HG03439 (cell line): ENCODE measurements around the gene MYO1D.

Source experiments
- ATAC-seq: cut with Tn5 transposase; IDR thresholded peaks from one replicate; pipeline ENCODE4 v1.9.1; 2021; ENCODE audit warnings: mild to moderate bottlenecking, moderate library complexity; ENCODE audit not compliant: unreplicated experiment

Gene MYO1D

GRCh38 chr17:32631341-32632096 lies 245.4 kb downstream of the MYO1D start:
- no peak for ATAC-seq

GRCh38 chr17:32629563-32630190 lies 247.2 kb downstream of the MYO1D start:
- no peak for ATAC-seq

GRCh38 chr17:32628271-32629044 lies 248.5 kb downstream of the MYO1D start:
- ATAC-seq: no peak

GRCh38 chr17:32627239-32627996 lies 249.5 kb downstream of the MYO1D start:
- ATAC-seq: no peak

GRCh38 chr17:32626379-32626791 lies 250.5 kb downstream of the MYO1D start:
- ATAC-seq: no peak

- no peak for ATAC-seq
These were observed 251.0 kb downstream of the MYO1D start for GRCh38 chr17:32625971-32626370.

DNA sequence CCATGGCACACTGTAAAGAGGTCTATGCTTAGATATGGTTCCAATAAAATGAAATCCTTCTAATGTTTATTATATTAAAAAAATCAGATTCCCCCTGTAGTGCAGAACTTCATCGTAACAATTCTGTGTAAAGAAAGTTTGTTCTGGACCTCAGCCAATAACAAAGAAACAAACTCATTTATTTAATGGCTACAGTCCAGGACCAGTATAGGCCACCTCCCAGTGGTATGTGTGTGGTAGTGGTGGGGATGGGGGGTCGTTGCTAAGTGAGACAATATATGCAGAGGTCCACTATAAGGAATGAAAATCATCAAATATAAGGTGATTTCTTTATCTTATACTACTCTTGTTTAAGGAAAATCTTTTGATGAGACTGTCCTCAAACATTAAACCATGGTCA lies 253.7 kb downstream of the MYO1D start:
- no peak for ATAC-seq

- ATAC-seq: no peak
These were observed 254.4 kb downstream of the MYO1D start for GRCh38 chr17:32622540-32622939.

DNA sequence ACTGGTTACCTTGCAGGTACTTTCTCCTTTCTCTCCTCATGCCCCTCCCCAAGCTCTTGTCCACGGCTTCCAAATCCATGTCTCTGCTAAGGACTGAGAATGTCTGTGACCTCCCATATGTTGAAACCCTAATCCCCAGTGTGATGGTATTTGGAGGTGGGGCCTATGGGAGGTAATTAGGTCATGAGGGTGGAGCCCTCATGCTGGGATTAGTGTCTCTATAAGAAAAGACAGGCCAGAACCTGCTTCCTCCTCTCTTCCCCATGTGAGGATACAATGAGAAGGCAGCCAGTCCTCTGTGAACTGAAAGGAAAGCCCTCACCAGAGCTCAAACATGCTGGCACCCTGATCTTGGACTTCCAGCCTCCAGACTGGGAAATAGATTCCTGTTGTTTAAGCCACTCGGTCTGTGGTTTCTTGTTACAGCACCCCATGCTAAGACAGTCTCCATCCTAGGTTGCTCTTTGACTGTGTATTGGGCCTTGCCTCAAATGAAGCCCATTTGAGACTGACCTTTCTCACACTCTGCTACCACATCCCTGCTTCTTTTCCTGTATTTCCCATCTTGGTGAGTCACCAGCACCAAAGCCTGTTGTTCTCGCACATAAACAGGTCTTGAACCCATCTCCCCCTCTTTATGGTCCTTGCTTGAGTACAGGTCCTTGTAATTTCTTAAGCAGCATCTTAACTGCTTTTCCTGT lies 255.2 kb downstream of the MYO1D start:
- no peak for ATAC-seq

- ATAC-seq: no peak
These were observed 261.6 kb downstream of the MYO1D start for GRCh38 chr17:32615326-32615725.

DNA sequence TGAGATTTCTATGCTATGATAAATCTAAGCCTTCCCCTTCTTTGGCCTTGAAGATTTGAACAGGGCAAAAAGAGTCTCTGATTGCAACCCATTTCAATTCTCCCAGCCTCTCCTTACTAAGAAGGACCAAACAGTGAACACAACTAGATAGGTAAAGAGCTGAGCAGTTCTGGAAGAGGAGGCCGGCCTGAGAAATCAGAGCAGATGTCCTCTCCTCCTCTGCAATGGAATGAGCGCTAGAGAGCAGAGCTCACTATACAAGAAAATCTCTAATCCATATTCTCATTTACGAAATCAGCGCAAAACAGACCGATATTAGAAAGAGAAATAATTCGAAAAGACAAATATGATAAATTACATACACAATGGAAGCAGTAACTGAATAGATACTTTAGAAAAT lies 266.0 kb downstream of the MYO1D start:
- no peak for ATAC-seq

- no peak for ATAC-seq
These were observed 266.9 kb downstream of the MYO1D start for GRCh38 chr17:32609884-32610650.

DNA sequence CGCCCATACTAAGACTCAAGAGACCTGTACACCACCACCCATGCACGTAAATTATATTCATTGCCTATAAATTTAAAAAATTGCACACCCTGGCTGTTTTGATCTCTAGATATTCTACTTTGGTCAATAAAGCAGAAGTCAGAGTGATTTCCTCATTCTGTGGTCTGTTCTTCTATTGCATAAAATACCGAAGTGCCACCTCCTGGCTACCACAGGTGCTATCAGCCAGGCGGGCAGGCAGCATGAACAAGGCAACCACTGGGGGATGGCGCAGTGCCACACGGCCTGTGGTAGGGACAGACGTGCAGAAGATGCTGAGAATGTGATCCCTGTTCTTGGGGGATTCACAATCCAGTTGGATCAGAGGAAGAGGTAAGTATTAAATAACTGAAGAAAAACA lies 267.8 kb downstream of the MYO1D start:
- ATAC-seq: no peak

DNA sequence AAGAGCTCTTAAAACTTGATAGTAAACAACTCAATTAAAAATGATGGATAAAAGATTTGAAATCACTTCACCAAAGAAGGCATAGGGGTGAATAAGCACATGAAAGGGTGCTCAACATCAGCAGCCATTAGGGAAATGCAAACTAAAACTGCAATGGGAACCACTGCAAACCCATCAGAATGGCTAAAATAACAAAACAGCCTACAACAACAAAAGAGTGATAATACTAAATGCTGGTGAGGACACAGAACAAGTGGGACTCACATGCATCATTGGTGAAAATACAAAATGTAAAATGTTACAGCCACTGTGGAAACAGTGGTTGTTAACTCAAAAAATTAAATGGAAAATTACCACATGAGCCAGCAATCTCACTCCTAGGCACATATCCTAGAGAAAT lies 268.7 kb downstream of the MYO1D start:
- ATAC-seq: no peak

DNA sequence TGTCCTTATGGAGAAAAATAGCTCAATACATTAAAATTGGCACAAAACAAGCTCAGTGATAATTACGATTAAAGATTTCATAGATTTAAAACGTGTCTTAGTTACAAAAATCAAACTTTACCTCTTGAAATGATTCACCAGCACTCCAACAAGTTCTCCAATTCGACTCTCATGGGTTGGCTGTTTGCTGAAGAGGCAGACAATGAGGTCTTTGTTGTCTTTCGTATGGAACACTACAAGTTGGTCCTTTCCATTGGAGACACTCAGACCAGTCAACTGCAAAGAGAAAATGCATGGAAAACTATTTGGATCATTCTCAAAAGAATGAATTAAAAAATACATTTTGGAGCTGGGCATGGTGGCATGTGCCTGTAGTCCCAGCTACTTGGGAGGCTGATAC lies 272.0 kb downstream of the MYO1D start:
- no peak for ATAC-seq

DNA sequence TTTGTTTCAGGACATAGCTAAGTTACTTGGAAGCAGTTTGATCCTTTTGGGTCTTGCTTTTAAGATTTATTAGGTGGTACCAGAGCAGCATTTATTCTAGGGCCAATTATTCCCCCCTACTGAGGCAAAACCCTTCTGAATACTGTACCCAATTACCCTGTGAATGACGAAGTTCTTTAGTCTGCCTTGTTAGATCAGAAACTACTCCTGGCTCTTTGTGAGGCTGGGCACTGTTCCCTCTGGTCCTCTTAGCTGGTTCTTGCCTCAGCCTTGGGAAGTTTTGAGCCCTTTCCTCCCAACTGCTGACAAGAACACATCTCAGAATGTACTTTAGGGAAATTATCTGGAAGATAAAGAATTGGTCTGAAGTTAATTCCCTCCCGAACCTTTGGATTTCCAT lies 274.5 kb downstream of the MYO1D start:
- ATAC-seq: no peak

- ATAC-seq: no peak
These were observed 275.1 kb downstream of the MYO1D start for GRCh38 chr17:32601866-32602265.

- ATAC-seq: peak; percentile 66
These were observed 280.3 kb downstream of the MYO1D start for GRCh38 chr17:32596628-32597027.

DNA sequence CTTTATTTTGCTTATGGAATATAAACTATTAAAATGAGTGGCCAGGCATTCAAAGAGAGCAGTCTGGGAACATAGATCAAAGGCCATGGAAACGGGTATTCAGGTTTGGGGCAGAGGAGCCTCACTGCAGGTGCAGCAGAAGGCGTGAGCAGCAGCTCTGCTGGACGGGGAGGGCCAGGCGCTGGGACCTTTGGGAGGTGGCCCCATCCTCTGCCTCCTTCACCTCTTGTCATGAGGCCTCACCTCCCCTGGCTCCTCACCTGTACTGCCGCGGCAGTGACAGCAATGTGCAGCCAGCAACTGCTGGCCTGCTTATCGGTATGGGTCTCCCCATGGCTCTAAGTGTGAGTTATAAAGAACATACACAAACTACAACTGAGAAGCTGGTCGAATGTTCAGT lies 280.7 kb downstream of the MYO1D start:
- ATAC-seq: no peak

DNA sequence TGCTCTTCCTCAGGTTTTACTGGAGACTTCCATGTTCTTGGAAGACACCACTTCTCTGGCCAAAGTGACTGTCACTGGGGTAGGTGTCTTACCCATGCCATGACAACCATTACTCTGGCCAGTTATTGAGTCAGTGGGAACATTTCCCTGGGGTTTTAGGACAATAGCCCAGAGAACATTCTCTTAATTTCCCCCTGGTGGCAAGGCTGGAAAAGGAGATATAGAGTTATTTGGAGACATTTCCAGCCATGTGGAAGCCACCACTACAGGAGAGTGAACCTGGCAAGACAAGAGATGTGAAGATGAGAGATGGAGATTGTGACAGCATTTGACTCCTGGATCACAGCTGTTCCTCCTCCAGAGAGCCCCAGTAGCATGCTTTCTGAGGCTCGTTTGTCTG lies 283.9 kb downstream of the MYO1D start:
- ATAC-seq: no peak
